Activated CD8-positive, alpha-beta memory T cell treated with anti-CD3 and anti-CD28 coated beads, Interleukin-2, amount 50 U/mL, for 24 hours (primary cell): Measurements from ENCODE around the gene ELOB.
A peak's percentile ranks its signal among the peaks of the same experiment; 100 is the strongest.

Experiments used
- DNase-seq: peaks from one replicate; pipeline ENCODE4 v3.0.0-alpha.2; 2020; ENCODE audit errors: extremely low read depth

ELOB gene

GRCh38 chr16:2777231-2777902 lies at the start of gene ELOB:
Gene ELOB (minus strand): TSS chr16:2777280. CDS start chr16:2777239, 41 bp downstream.
- peak; percentile 67 for DNase-seq

- DNase-seq, result no peak
Measured at GRCh38 chr16:2825906-2826305, 48.8 kb upstream of the ELOB start.

- DNase-seq, result no peak
Measured at GRCh38 chr16:2825049-2825742, 48.1 kb upstream of the ELOB start.

GRCh38 chr16:2824626-2825025 lies 47.5 kb upstream of the ELOB start:
- DNase-seq, result no peak

GRCh38 chr16:2822496-2822895 lies 45.4 kb upstream of the ELOB start:
- no peak for DNase-seq

GRCh38 chr16:2822158-2822495 lies 45.0 kb upstream of the ELOB start:
- no peak for DNase-seq

- no peak for DNase-seq
Measured at GRCh38 chr16:2821487-2822157, 44.5 kb upstream of the ELOB start.

- no peak for DNase-seq
Measured at GRCh38 chr16:2820836-2821486, 43.9 kb upstream of the ELOB start.

GRCh38 chr16:2819939-2820835 lies 43.1 kb upstream of the ELOB start:
- DNase-seq, result no peak

GRCh38 chr16:2819179-2819938 lies 42.3 kb upstream of the ELOB start:
- DNase-seq, result no peak

- no peak for DNase-seq
Measured at GRCh38 chr16:2818272-2818876, 41.3 kb upstream of the ELOB start.

GRCh38 chr16:2817340-2818271 lies 40.5 kb upstream of the ELOB start:
- DNase-seq, result no peak

GRCh38 chr16:2816751-2817339 lies 39.8 kb upstream of the ELOB start, which contains the start of gene PRSS21:
Gene PRSS21 (plus strand): TSS chr16:2817237. CDS start chr16:2817269, 32 bp downstream.
- no peak for DNase-seq

- DNase-seq, result no peak
Measured at GRCh38 chr16:2815299-2815771, 38.3 kb upstream of the ELOB start.

- DNase-seq, result no peak
Measured at GRCh38 chr16:2814551-2815298, 37.6 kb upstream of the ELOB start.

GRCh38 chr16:2813771-2814221 lies 36.7 kb upstream of the ELOB start:
- DNase-seq, result no peak

GRCh38 chr16:2811703-2812471 lies 34.8 kb upstream of the ELOB start:
- DNase-seq, result no peak
